MM.1S (cell line): ENCODE data around the gene EPSTI1.

Experiments used
- DNase-seq: peaks from one replicate; pipeline ENCODE4 v3.0.0-alpha.2; 2015
- H2AFZ ChIP-seq: fragments of 300-600 bp; sonication (generic); 2 replicates; pipeline ENCODE4 v1.6.0; 2016; ENCODE audit warnings: antibody characterized with exemption, low read length
- H3F3A ChIP-seq: fragments of 300-600 bp; sonication (generic); 2 replicates; pipeline ENCODE4 v1.6.1; 2016; ENCODE audit warnings: mild to moderate bottlenecking, antibody characterized with exemption, low read length, moderate library complexity, mixed read lengths; ENCODE audit not compliant: insufficient read depth
- H3K27ac ChIP-seq: fragments of 300-600 bp; sonication (generic); 2 replicates; pipeline ENCODE4 v1.5.1; 2016; ENCODE audit warnings: mild to moderate bottlenecking, low read length
- H3K27me3 ChIP-seq: fragments of 300-600 bp; sonication (generic); replicated peaks from 2 replicates; pipeline ENCODE4 v1.6.0; 2016; ENCODE audit warnings: low read length; ENCODE audit not compliant: insufficient read depth
- H3K36me3 ChIP-seq: fragments of 300-600 bp; sonication (generic); replicated peaks from 2 replicates; pipeline ENCODE4 v1.6.1; 2016; ENCODE audit warnings: mild to moderate bottlenecking, low read length, mixed read lengths; ENCODE audit not compliant: insufficient read depth
- H3K4me1 ChIP-seq: fragments of 300-600 bp; sonication (generic); 2 replicates; pipeline ENCODE4 v1.6.1; 2016; ENCODE audit warnings: low read length, mixed read lengths
- H3K4me2 ChIP-seq: fragments of 300-600 bp; sonication (generic); 2 replicates; pipeline ENCODE4 v1.6.0; 2016; ENCODE audit warnings: low read depth, low read length
- H3K4me3 ChIP-seq: fragments of 300-600 bp; sonication (generic); 2 replicates; pipeline ENCODE4 v1.5.1; 2016; ENCODE audit warnings: low read length, mixed read lengths
- H3K79me2 ChIP-seq: fragments of 300-600 bp; sonication (generic); 2 replicates; pipeline ENCODE4 v1.6.1; 2016; ENCODE audit warnings: mixed run types, low read length, mixed read lengths
- H3K9ac ChIP-seq: fragments of 300-600 bp; sonication (generic); 2 replicates; pipeline ENCODE4 v1.6.1; 2016; ENCODE audit warnings: low read length, mixed read lengths
- H3K9me2 ChIP-seq: fragments of 300-600 bp; sonication (generic); replicated peaks from 2 replicates; pipeline ENCODE4 v1.6.1; 2016; ENCODE audit warnings: mild to moderate bottlenecking, low read length, mixed read lengths; ENCODE audit not compliant: insufficient read depth
- H3K9me3 ChIP-seq: fragments of 300-600 bp; sonication (generic); replicated peaks from 2 replicates; pipeline ENCODE4 v1.6.1; 2016; ENCODE audit warnings: mild to moderate bottlenecking, low read length, mixed read lengths; ENCODE audit not compliant: insufficient read depth
- H4K20me1 ChIP-seq: fragments of 300-600 bp; sonication (generic); 2 replicates; pipeline ENCODE4 v1.6.1; 2016; ENCODE audit warnings: mild to moderate bottlenecking, low read length, moderate library complexity, mixed read lengths; ENCODE audit not compliant: insufficient read depth
- EZH2 ChIP-seq: fragments of 300-600 bp; sonication (generic); optimal IDR thresholded peaks from 2 replicates; pipeline ENCODE3; 2017; ENCODE audit warnings: low read depth, mild to moderate bottlenecking, antibody characterized with exemption, low read length, mixed read lengths
- EZH2phosphoT487 ChIP-seq: fragments of 300-600 bp; sonication (generic); IDR thresholded peaks from 2 replicates; pipeline ENCODE4 v1.6.1; 2018; ENCODE audit warnings: antibody characterized with exemption, low read length
- TF ChIP-seq, protein P1 (sequence below): fragments of 300-600 bp; sonication (generic); IDR thresholded peaks from 2 replicates; pipeline ENCODE4 v1.5.1; 2016; ENCODE audit warnings: antibody characterized with exemption, low read length, mixed read lengths

Gene EPSTI1

GRCh38 chr13:42964761-42965161 lies 27.3 kb downstream of the EPSTI1 start:
- no peak overlapping the region for H3K4me2 ChIP-seq
- no peak overlapping the region for H2AFZ ChIP-seq
- no peaks in the 10 kb centered on the region for H3K27me3 ChIP-seq
- no peak overlapping the region for H3K4me3 ChIP-seq
- no peaks in the 10 kb centered on the region for H3K9me3 ChIP-seq
- H3F3A ChIP-seq: no peaks in the 10 kb centered on the region
- H4K20me1 ChIP-seq: no peaks in the 10 kb centered on the region
- H3K36me3 ChIP-seq: no peaks in the 10 kb centered on the region
- H3K4me1 ChIP-seq: no peaks in the 10 kb centered on the region
- H3K79me2 ChIP-seq: no peaks in the 10 kb centered on the region
- H3K9ac ChIP-seq: no peak overlapping the region
- TF ChIP-seq, protein P1, sequence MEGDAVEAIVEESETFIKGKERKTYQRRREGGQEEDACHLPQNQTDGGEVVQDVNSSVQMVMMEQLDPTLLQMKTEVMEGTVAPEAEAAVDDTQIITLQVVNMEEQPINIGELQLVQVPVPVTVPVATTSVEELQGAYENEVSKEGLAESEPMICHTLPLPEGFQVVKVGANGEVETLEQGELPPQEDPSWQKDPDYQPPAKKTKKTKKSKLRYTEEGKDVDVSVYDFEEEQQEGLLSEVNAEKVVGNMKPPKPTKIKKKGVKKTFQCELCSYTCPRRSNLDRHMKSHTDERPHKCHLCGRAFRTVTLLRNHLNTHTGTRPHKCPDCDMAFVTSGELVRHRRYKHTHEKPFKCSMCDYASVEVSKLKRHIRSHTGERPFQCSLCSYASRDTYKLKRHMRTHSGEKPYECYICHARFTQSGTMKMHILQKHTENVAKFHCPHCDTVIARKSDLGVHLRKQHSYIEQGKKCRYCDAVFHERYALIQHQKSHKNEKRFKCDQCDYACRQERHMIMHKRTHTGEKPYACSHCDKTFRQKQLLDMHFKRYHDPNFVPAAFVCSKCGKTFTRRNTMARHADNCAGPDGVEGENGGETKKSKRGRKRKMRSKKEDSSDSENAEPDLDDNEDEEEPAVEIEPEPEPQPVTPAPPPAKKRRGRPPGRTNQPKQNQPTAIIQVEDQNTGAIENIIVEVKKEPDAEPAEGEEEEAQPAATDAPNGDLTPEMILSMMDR: no peak
- TF ChIP-seq EZH2phosphoT487 (no peak), EZH2 (no peak)
- H3K27ac ChIP-seq: no peak overlapping the region
- H3K9me2 ChIP-seq: no peaks in the 10 kb centered on the region
- no peak for DNase-seq

DNA sequence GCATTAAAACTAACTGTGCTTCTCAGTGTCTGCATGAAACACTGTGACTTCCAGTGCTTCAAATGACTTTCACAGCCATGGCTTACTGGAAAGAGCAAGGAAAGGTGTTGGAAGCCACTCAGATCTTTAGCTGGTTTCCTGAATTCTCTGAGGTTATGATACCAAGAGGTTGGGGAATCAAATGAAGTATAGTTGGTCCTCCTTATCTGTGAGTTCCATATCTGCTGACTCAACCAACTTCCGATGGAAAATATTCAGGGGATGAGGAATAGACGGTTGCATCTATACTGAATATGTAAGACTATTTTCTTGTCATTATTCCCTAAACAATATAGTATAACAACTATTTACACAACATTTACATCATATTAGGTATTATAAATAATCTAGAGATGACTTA lies 32.4 kb downstream of the EPSTI1 start:
- Histone ChIP-seq H3K27me3 (no peaks in the 10 kb centered on the region), H3K9me2 (no peaks in the 10 kb centered on the region), H3K9ac (no peak overlapping the region), H3K79me2 (no peaks in the 10 kb centered on the region), H3K4me2 (no peak overlapping the region), H2AFZ (no peak overlapping the region), H3K4me3 (no peak overlapping the region), H3K9me3 (no peaks in the 10 kb centered on the region), H3K27ac (no peak overlapping the region), H3F3A (no peaks in the 10 kb centered on the region), H4K20me1 (no peaks in the 10 kb centered on the region), H3K4me1 (no peaks in the 10 kb centered on the region), H3K36me3 (no peaks in the 10 kb centered on the region)
- TF ChIP-seq, protein P1: no peak
- TF ChIP-seq EZH2 (no peak), EZH2phosphoT487 (no peak)
- no peak for DNase-seq

GRCh38 chr13:42957881-42958280 lies 34.2 kb downstream of the EPSTI1 start:
- no peaks in the 10 kb centered on the region for H3K9me2 ChIP-seq
- no peaks in the 10 kb centered on the region for H3K79me2 ChIP-seq
- no peaks in the 10 kb centered on the region for H3K4me1 ChIP-seq
- no peak overlapping the region for H3K9ac ChIP-seq
- H3K4me3 ChIP-seq: no peak overlapping the region
- TF ChIP-seq, protein P1: no peak
- TF ChIP-seq EZH2phosphoT487 (no peak), EZH2 (no peak)
- H3K4me2 ChIP-seq: no peak overlapping the region
- H2AFZ ChIP-seq: no peak overlapping the region
- no peak for DNase-seq
- no peak overlapping the region for H3K27ac ChIP-seq
- no peaks in the 10 kb centered on the region for H3K9me3 ChIP-seq
- H4K20me1 ChIP-seq: no peaks in the 10 kb centered on the region
- no peaks in the 10 kb centered on the region for H3K36me3 ChIP-seq
- no peaks in the 10 kb centered on the region for H3F3A ChIP-seq
- no peaks in the 10 kb centered on the region for H3K27me3 ChIP-seq
